Osteoblast (primary cell): ENCODE measurements around the gene LUC7L. TPM values are rescaled to one million over a fixed set of nuclear protein-coding genes. Genes with fewer than 3 reads are reported as not detected.
"Not testable (repeated sequence)": the region's sequence is repeated elsewhere in the genome, so short reads cannot be mapped to it uniquely, and the experiment has no call there.

Experiments used
- DNase-seq: peaks from one replicate; pipeline ENCODE4 v3.0.0; 2011; ENCODE audit warnings: low spot score, mixed read lengths; ENCODE audit not compliant: insufficient read length; ENCODE audit errors: missing footprints
- H2AFZ ChIP-seq: 2 replicates; pipeline ENCODE4 v1.6.0; 2011; ENCODE audit warnings: mild to moderate bottlenecking, low read length
- H3K27ac ChIP-seq: 2 replicates; pipeline ENCODE4 v1.5.1; 2011; ENCODE audit warnings: mild to moderate bottlenecking, low read depth, low read length, moderate library complexity
- H3K27me3 ChIP-seq: 2 replicates; pipeline ENCODE4 v1.6.0; 2012; ENCODE audit warnings: mild to moderate bottlenecking, control low read depth, inconsistent platforms, low read length, moderate library complexity; ENCODE audit not compliant: insufficient read depth
- H3K36me3 ChIP-seq: 2 replicates; pipeline ENCODE4 v1.5.1; 2011; ENCODE audit warnings: mild to moderate bottlenecking, low read length, control low read depth, moderate library complexity; ENCODE audit not compliant: insufficient read depth
- H3K4me1 ChIP-seq: 2 replicates; pipeline ENCODE4 v1.5.1; 2011; ENCODE audit warnings: mild to moderate bottlenecking, low read length, control low read depth, moderate library complexity; ENCODE audit not compliant: insufficient read depth
- H3K4me2 ChIP-seq: 2 replicates; pipeline ENCODE4 v1.6.0; 2011; ENCODE audit warnings: mild to moderate bottlenecking, low read length; ENCODE audit not compliant: insufficient read depth
- H3K4me3 ChIP-seq: fragments of 200-600 bp; sonication (generic); 3 replicates; pipeline ENCODE4 v1.5.1; 2012; ENCODE audit warnings: mild to moderate bottlenecking, low read length, inconsistent platforms; ENCODE audit not compliant: insufficient read depth
- H3K79me2 ChIP-seq: 2 replicates; pipeline ENCODE4 v1.6.0; 2012; ENCODE audit warnings: mild to moderate bottlenecking, low read length, control low read depth, inconsistent platforms; ENCODE audit not compliant: insufficient read depth
- H3K9me3 ChIP-seq: 2 replicates; pipeline ENCODE4 v1.5.1; 2011; ENCODE audit warnings: low read depth, low read length, control low read depth
- H4K20me1 ChIP-seq: 2 replicates; pipeline ENCODE4 v1.6.0; 2012; ENCODE audit warnings: mild to moderate bottlenecking, low read length, control low read depth; ENCODE audit not compliant: insufficient read depth
- CTCF ChIP-seq: IDR thresholded peaks from 2 replicates; pipeline ENCODE4 v1.5.1; 2011; ENCODE audit warnings: mild to moderate bottlenecking, low read depth, low read length, moderate library complexity; ENCODE audit errors: extremely low read depth
- total RNA-seq: library from RNA; depleted of rRNA; stranded (reverse); fragments of >200 nt; gene quantifications from 2 replicates; pipeline ENCODE4 v1.2.3, GENCODE V29; 2012

Gene LUC7L
- total RNA-seq, 1 donor = 46.0 TPM

GRCh38 chr16:204046-204445 is 25.2 kb downstream of the LUC7L start:
- Histone ChIP-seq H3K36me3 (peaks cover 67% of the 10 kb centered on the region), H3K79me2 (peaks cover 18% of the 10 kb centered on the region)

GRCh38 chr16:203246-203645 is 26.0 kb downstream of the LUC7L start:
- no peak for TF ChIP-seq CTCF
- Histone ChIP-seq H3K9me3 (no peaks in the 10 kb centered on the region), H3K27ac (no peak overlapping the region), H3K4me1 (peaks cover 4% of the 10 kb centered on the region), H3K4me2 (no peak overlapping the region), H3K79me2 (peaks cover 12% of the 10 kb centered on the region), H3K27me3 (no peaks in the 10 kb centered on the region), H2AFZ (no peak overlapping the region), H3K4me3 (no peak overlapping the region), H3K36me3 (peaks cover 68% of the 10 kb centered on the region), H4K20me1 (peaks cover 25% of the 10 kb centered on the region)
- DNase-seq = no peak

More at GRCh38 chr16:204046-204445, 25.2 kb downstream of the LUC7L start:
- DNase-seq, H3K27ac ChIP-seq, H3K4me1 ChIP-seq, H3K4me3 ChIP-seq, H3K9me3 ChIP-seq, H2AFZ ChIP-seq, H3K4me2 ChIP-seq, H3K27me3 ChIP-seq: not testable (repeated sequence)
- peaks cover 31% of the 10 kb centered on the region for H4K20me1 ChIP-seq

- H3K9me3 ChIP-seq = no peaks in the 10 kb centered on the region
- peaks cover 4% of the 10 kb centered on the region for H3K4me1 ChIP-seq
- no peak for TF ChIP-seq CTCF
- peaks cover 20% of the 10 kb centered on the region for H4K20me1 ChIP-seq
- no peak overlapping the region for H3K4me2 ChIP-seq
- no peak overlapping the region for H2AFZ ChIP-seq
- peaks cover 67% of the 10 kb centered on the region for H3K36me3 ChIP-seq
- no peak for DNase-seq
- H3K27ac ChIP-seq = peak overlapping the region; percentile 70
- no peak overlapping the region for H3K4me3 ChIP-seq
- no peaks in the 10 kb centered on the region for H3K27me3 ChIP-seq
- peaks cover 12% of the 10 kb centered on the region for H3K79me2 ChIP-seq
Observed at GRCh38 chr16:200388-200787, 28.9 kb downstream of the LUC7L start.

DNA sequence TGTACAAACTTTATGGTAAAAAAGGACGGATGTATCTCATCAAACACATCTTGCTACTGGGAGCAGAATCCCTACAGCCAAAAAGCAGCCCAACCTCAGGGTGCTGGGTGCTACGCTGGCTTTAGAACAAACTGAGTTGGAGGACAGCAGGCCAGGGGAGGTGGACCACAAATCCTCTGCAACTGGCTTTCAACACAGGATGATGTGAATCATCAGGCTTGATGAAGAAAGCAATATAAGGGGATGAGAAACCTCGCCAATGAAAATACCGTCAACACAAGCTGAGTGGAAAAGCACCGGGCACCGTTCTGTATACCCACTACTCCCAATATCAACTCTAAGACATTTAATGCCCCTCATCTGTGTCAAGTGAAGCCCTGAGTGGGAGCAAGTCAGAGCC is 34.7 kb downstream of the LUC7L start:
- Histone ChIP-seq H2AFZ (no peak overlapping the region), H3K36me3 (peaks cover 81% of the 10 kb centered on the region)

More for the DNA sequence above, 34.7 kb downstream of the LUC7L start:
- Histone ChIP-seq H3K4me3 (no peak overlapping the region), H3K9me3 (no peaks in the 10 kb centered on the region), H3K27me3 (no peaks in the 10 kb centered on the region), H3K79me2 (peaks cover 7% of the 10 kb centered on the region), H3K27ac (no peak overlapping the region), H4K20me1 (peaks cover 22% of the 10 kb centered on the region), H3K4me2 (no peak overlapping the region), H3K4me1 (peaks cover 4% of the 10 kb centered on the region)
- DNase-seq = peak; percentile 86
- TF ChIP-seq CTCF = no peak
